Measurements from ENCODE around the gene LMAN1L.

Gene LMAN1L

DNA sequence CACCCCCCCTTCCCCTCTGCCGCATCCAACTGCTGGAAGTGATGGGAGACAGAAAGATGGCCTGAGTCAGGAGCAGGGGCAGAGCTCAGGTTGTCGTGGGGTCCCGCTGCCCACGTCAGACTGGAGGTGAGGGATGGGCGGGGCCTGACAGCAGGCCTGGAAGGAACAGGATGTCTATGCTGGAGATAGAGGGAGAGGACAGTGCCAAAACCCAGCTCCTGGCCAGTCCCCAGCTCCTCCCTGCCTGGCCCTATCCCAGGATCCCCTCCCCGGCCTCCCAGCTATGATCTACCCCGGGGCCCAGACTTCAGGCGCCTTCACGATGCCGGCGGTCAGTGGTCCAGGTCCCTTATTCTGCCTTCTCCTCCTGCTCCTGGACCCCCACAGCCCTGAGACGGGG, at the start of gene LMAN1L:
Gene LMAN1L, plus strand, starts transcription at position 303 of the 400 bp plus-strand sequence. Its CDS starts 20 bp downstream, at position 323.
- POLR2A ChIA-PET, result interaction anchor here (0.6 kb wide), 1 partner anchor 74 kb away, joined by 3 read pairs; no protein-coding TSS in a partner anchor

GRCh38 chr15:74763416-74763815, 49.2 kb upstream of the LMAN1L start:
- POLR2A ChIA-PET, result no interaction called here
- CTCF ChIA-PET, result interaction anchor here (0.7 to 33.5 kb wide), 4 partner anchors 7 to 388 kb away, joined by 3 to 1672 read pairs (median 72); partner anchors contain the start of gene CLK3
- no peak overlapping the region for H3K4me3 ChIP-seq (ENCODE audit: low read depth, low read length)
- no peak for TF ChIP-seq CTCF (IDR thresholded peaks at IDR 0.05; ENCODE audit: insufficient read depth, low read length, missing control alignments)
- no peak for DNase-seq (ENCODE audit: low read depth, low spot score)

More for the DNA sequence above, at the start of gene LMAN1L:
- DNase-seq (ENCODE audit: low read depth, low spot score), result no peak
- CTCF ChIA-PET, result interaction anchor here (0.6 to 0.9 kb wide), 2 partner anchors 13 to 106 kb away, joined by 3 read pairs; no protein-coding TSS in a partner anchor
- no peak for TF ChIP-seq CTCF (IDR thresholded peaks at IDR 0.05; ENCODE audit: insufficient read depth, low read length, missing control alignments)
- no peak within 1 kb of the TSS for H3K4me3 ChIP-seq (ENCODE audit: low read depth, low read length)

GRCh38 chr15:74767167-74768098, 45.2 kb upstream of the LMAN1L start:
- ChIA-PET CTCF (interaction anchor here (0.5 to 33.5 kb wide), 32 partner anchors 8 to 405 kb away, joined by 3 to 1672 read pairs (median 6); partner anchors contain the start of genes CLK3, CPLX3, CSK and CYP11A1), POLR2A (interaction anchor here (1.0 kb wide), 1 partner anchor 137 kb away, joined by 3 read pairs; no protein-coding TSS in a partner anchor)
- no peak overlapping the region for H3K4me3 ChIP-seq (ENCODE audit: low read depth, low read length)
- DNase-seq (ENCODE audit: low read depth, low spot score), result no peak
- TF ChIP-seq CTCF (IDR thresholded peaks at IDR 0.05; ENCODE audit: insufficient read depth, low read length, missing control alignments), result no peak

DNA sequence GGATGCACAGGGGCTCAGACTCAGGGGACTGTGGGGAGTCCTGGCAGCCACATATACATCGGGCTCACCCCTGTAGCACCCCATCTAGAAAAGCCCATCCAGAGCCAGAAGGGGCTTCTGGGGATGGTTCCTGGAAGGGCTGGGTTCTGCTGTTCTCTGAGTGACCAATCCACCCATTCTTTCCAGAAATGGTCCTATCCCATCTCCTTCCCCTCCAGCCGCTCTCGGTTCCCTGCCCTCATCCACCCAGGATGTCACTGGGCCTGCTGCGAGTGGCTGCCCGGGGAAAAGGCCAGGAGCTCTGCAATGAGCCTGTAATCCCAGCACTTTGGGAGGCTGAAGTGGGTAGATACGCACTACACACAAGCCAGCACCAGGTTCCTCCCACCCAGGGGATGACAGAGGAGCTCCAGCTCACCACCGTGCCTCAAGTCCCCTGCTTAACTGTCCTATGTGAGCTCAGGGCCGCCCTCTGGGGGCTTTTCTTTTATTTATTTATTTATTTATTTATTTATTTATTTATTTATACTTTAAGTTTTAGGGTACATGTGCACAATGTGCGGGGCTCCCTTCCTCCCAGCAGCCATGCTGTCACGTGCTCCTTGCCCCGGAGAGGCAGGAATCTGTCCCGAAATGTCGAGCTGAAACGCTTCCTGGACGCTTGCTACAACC, 44.4 kb upstream of the LMAN1L start:
- no peak for DNase-seq (ENCODE audit: low read depth, low spot score)
- peak overlapping the region; percentile 25; the same call in 1 of the 2 replicates for H3K4me3 ChIP-seq (ENCODE audit: low read depth, low read length)
- POLR2A ChIA-PET, result interaction anchor here (1.0 kb wide), 2 partner anchors 133 to 137 kb away, joined by 3 to 7 read pairs; no protein-coding TSS in a partner anchor
- CTCF ChIA-PET, result interaction anchor here (0.5 to 33.5 kb wide), 51 partner anchors 9 to 406 kb away, joined by 3 to 1672 read pairs (median 6); partner anchors contain the start of genes CLK3, CPLX3, CSK and CYP11A1
- TF ChIP-seq CTCF (IDR thresholded peaks at IDR 0.05; ENCODE audit: insufficient read depth, low read length, missing control alignments), result no peak

DNA sequence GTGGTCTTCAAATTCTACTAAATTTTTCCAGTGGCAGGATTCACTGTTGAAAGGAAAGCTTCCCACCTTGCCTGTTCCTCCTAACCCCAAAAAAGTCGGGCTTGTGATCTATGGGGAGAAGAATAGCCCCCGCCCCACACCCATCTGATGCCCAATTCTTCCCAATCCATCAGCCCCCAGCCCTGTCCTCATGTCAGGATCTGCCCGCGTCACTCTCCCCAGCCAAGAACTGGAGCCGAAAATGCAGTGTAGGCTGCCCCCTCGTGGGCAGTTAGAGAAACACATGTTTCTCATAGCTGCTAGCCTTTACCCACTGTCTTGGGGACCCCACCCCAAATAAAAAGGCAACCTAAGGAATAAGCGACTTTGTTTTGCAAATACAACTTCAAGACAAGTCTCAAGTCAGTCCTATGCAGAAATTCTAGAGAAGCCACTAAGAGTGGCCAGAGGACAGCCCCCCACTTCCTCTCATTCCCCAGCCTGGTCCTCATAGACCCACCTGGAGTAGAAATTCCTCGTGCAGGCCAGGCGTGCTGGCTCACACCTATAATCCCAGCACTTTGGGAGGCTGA, 43.8 kb upstream of the LMAN1L start:
- ChIA-PET CTCF (interaction anchor here (0.7 to 33.5 kb wide), 63 partner anchors 10 to 440 kb away, joined by 3 to 1672 read pairs (median 5); partner anchors contain the start of genes ARID3B, CLK3, CPLX3 and CSK), POLR2A (interaction anchor here (1.0 kb wide), 2 partner anchors 134 to 138 kb away, joined by 3 to 7 read pairs; no protein-coding TSS in a partner anchor)
- peak overlapping the region; percentile 25 for H3K4me3 ChIP-seq (ENCODE audit: low read depth, low read length)
- peak; percentile 75 for TF ChIP-seq CTCF (IDR thresholded peaks at IDR 0.05; ENCODE audit: insufficient read depth, low read length, missing control alignments)
- DNase-seq (ENCODE audit: low read depth, low spot score), result no peak
